Islet precursor cell (in vitro differentiated cells): ENCODE results near the gene PROX2.

Experiments used
- DNase-seq: peaks from one replicate; pipeline ENCODE4 v3.0.0-alpha.2; 2018

The PROX2 gene

DNA sequence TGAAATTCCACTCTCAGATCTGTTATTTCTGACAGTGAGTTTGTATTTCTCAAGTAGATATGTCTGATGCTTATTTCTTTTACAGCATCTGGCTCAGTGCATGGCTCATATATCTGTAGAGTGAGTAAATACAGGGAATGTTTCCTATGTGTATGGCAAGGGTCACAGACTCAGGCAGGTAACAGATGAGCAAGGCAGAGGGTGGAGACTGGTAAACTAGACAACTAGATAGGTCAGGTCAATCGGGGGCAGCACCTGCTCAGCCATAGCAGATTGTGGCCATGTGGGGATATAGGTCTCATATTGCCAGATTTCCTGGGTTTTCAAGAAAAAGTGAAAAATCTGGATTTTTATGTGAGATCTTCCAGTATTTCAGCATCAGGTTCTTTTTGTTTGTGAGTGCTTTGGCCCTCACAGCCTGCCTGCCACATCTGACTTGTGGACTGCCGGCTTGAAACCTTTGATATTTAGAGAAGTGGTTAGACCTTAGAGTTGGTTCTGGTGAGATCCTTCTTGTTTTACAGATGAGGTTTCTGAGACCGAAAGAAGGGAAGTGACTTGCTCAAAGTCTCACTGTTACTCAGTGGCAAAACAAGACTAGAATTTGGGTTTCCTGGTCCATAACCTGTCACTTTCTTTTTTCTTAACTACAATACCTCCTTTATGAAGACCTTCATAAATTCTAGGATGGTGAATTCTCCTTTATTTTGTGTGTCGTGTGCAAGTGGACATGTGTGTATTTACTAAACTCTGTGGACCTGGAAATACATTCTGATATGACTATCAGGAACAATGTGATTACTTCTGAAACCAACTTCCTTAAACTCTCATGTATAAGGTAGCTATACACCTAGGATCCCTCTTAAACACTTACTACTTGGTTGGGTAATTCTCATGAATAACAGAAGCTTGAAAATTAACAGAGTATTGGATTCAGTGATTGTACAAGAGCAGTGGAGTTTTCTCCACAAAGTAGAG lies 34.4 kb downstream of the PROX2 start:
- no peak for DNase-seq

DNA sequence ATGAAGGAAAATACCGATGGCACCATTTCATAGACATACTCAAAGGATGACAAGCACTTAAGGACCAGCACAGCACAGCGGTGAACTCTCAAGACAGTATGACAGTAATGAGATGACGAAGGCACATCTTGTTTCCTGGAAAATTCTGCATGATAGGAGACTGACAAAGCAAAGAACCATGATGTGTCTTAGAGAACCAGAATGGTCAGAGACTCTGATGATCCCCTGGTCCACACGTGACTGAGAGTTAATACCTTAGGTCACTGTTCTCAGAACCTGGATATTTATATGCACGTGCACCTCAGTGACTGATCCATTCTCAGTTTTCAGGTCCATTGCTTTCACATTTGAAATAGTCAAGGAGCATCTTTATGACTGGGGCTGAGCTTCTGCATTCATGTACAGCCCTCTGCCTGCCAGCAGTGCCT lies 35.3 kb downstream of the PROX2 start:
- no peak for DNase-seq

GRCh38 chr14:74838166-74838565 lies 37.8 kb downstream of the PROX2 start:
- DNase-seq = no peak

GRCh38 chr14:74836251-74836960 lies 39.5 kb downstream of the PROX2 start:
- DNase-seq = no peak

DNA sequence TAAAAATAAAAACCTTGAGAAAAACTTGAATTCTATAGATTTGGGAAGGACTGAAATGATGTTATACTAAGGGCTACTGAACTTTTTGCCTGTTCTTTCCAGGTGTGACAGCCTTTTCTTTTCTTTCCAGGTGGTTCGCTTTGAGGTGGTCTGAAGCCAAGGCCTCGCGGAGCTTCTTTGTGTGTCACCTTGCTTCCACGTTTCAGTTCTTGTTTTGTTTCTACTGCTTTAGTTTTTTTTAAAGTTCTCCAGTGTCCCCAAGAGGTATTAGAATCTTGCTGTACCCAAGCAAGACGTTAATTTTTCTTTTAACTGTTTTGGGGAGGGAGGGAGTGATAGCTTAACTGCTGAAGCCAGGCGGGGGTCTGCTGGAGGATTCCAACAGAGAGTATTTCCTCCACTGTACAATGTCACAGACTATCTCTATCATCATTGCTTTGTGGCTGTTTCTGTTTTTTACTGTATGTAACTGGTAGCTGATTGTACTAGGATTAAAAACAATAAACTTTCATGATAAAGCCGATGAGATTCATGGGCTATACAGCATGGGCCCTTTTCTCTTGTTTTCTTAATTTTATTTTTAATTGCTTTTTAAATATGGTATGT lies 40.2 kb downstream of the PROX2 start:
- no peak for DNase-seq

DNA sequence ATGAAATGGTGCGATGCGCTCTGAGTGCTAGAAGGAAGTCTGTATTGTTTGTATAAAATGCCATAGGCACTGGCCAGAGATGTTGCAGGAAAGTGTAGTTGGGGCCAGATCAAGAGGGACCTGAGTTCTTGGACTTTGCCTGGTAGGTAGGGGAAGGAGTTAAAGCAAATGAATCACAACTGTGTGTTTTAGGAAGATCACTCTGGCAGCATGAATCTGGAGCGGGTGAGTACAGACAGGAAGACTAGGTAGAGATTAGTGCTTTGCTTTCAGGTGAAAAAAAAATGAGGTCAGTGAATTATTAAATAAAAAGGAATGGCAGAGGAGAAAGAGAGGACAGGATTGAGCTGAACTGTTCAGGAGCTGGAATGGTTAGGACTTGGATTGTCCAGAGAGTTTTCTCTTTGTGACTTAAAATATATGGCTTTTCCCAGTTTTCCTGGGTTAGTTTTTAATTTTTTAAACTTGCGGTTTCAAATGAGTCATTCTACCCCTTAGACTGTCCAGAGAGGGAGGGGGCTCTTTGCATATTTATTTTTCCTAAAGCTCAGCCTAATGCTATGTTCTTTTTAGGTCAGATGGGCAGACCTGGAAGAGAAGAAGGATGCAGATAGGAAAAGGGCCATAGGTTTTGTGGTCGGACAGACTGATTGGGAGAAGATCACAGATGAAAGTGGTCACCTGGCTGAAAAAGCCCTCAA lies 41.1 kb downstream of the PROX2 start:
- DNase-seq = no peak

GRCh38 chr14:74832849-74833248 lies 43.1 kb downstream of the PROX2 start:
- DNase-seq = no peak

DNA sequence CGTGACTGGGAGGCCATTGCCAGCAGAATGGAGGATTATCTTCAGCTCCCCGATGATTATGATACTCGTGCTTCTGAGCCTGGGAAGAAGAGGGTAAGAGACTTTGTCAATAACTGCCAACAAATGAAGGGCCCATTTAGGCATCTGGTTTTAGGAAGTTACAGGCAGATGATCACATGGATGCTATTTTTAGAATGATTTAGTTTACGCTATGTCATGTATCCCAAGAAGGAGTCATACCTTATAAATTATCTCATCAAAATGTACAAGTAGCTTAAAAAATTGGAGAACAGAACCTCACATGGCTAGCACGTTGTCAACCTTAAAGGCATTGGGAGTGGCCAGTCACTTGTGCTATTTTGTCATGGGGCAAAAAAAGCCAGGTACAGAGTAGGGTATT lies 46.7 kb downstream of the PROX2 start:
- no peak for DNase-seq

DNA sequence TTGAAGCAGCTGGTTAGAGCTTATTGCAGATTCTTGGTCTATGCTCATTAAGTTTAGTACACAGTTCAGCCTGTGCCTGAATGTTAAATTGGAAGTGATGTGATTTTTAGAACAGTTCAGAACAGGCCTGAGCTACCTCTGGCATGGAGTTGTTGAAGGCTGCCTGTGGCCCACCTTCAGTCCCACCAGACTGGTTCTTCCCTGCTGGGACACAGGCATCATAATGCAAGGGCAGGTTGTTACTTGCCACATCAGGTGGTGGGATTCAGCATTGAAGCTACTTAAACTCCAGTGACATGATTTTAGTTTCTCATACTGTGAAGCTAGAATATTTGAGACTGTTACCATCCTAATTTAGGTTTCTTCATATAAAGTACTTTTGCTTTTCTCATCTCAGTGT lies 49.4 kb downstream of the PROX2 start:
- no peak for DNase-seq
